ENCODE data around the gene OAS2.

The OAS2 gene

DNA sequence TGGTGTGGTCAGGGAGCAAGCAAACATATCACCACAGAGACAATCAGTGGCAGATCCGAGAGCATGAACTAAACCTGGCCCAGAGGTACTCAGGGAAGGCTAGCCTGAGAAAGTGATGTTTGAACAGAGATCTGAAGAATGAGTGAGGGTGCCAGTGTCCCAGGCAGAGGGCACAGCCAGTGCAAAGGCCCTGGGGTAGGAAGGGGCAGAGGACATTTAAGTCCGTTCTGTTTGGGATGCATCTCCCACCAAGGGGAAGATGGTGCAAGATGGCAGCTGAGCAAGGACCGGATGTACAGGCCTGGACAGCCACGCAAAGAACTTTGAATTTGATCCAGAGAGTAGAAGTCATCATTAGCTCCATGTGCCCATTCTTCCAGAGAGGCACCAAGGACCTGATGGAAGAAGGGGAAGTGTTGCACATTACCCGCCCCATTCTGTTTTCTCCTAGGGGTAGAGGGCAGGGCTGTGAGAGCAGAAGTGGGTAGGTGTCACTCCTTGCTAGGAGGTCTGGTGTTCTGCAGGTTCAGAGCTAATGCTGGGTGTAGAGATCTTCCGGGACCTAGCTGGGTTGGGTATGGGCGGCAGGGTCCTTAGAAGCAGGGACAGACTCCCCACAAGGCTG lies 82.1 kb downstream of the OAS2 start:
- DNase-seq: no peak

DNA sequence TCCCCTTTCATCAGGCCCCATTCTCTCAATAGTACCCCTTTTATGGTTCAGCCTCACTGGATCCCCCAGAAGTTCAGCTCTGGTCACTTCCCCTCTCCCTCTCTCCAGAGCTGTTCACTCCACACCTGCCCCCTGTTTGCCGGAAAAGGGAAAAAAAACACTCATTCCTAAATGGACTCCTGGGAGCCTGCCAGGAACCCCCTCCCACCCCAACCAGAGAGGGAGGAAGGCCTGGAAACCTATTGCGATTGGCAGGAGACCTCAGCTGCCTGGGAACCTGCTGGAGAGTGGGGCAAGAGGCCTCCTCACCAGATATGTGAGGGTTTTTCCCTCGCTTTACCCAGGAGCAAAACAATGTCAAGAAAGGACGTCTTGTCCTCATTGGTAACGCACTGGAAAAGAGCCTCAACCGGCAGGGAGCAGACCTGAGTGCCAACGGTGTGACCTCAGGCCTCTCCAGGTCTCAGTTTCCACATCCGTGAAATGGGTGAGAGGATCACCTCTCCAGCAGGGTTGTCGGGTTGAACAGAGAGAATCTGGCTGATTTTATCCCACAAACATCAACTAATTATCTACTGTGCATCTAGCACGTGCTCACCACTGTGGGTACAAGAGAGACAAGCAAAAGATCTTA lies 82.9 kb downstream of the OAS2 start:
- DNase-seq: no peak

Measured in activated CD8-positive, alpha-beta memory T cell treated with anti-CD3 and anti-CD28 coated beads, Interleukin-2, amount 50 U/mL, for 48 hours (primary cell).